Measurements from ENCODE around the gene UBE2C. TPM values are rescaled to one million over a fixed set of nuclear protein-coding genes. Genes with fewer than 3 reads are reported as not detected.

UBE2C gene
- total RNA-seq, 1 experiment from 2014 or later, result 268 TPM

- Histone ChIP-seq H3K23ac (ENCODE audit: insufficient read length, low read depth, low read length) (no peak overlapping the region), H3K23me2 (ENCODE audit: insufficient read length, low read depth, low read length, poor library complexity, severe bottlenecking) (peaks cover 4% of the 10 kb centered on the region), H3T11ph (ENCODE audit: low read length) (no peak overlapping the region), H4K8ac (replicated peaks; ENCODE audit: insufficient read length, low read depth, low read length) (no peak overlapping the region), H3K27me3 (ENCODE audit: insufficient read depth, low read length) (no peaks in the 10 kb centered on the region), H2AFZ (ENCODE audit: low read length) (no peak overlapping the region), H3K79me2 (ENCODE audit: insufficient read depth, low read length) (no peaks in the 10 kb centered on the region), H2BK20ac (ENCODE audit: low read depth, low read length, poor library complexity, severe bottlenecking) (no peak overlapping the region), H2BK5ac (ENCODE audit: insufficient read length, low read length) (no peak overlapping the region), H4K5ac (ENCODE audit: insufficient read length, low read depth, low read length) (no peak overlapping the region), H2BK15ac (ENCODE audit: low read depth, low read length) (no peak overlapping the region), H3K9me3 (ENCODE audit: control insufficient read depth, low read depth, low read length) (no peaks in the 10 kb centered on the region), H3K56ac (ENCODE audit: insufficient read length, low read depth, low read length) (no peak overlapping the region), H2BK12ac (ENCODE audit: insufficient read length, low read depth, low read length) (no peak overlapping the region), H3K18ac (ENCODE audit: insufficient read length, low read depth, low read length) (no peak overlapping the region), H3K79me1 (ENCODE audit: insufficient read depth, low read depth, low read length, poor library complexity, severe bottlenecking) (no peaks in the 10 kb centered on the region), H3K14ac (ENCODE audit: insufficient read depth, low read length) (no peak overlapping the region), H3K4ac (ENCODE audit: low read depth, low read length) (no peak overlapping the region), H3K9ac (ENCODE audit: extremely low read depth, insufficient read length, low read length) (peak overlapping the region; percentile 68), H3K27ac (ENCODE audit: insufficient read length, low read depth, low read length) (no peak overlapping the region), H4K91ac (ENCODE audit: insufficient read length, low read depth, low read length) (no peak overlapping the region), H3K4me1 (ENCODE audit: insufficient read depth, low read length) (peaks cover 5% of the 10 kb centered on the region), H3K4me2 (ENCODE audit: insufficient read depth, insufficient read length, low read length) (peak overlapping the region; percentile 97), H2BK120ac (ENCODE audit: low read depth, low read length, poor library complexity, severe bottlenecking) (no peak overlapping the region), H4K20me1 (ENCODE audit: control insufficient read depth, insufficient read depth, insufficient read length) (no peaks in the 10 kb centered on the region), H2AK5ac (ENCODE audit: insufficient read length, low read length) (no peak overlapping the region)
- H3K27me3 Mint-ChIP-seq (ENCODE audit: low read depth), result peaks cover 3% of the 10 kb centered on the region
- no peak for TF ChIP-seq CTCF (conservative IDR thresholded peaks at IDR 0.05)
- H3K9me3 Mint-ChIP-seq, result no peaks in the 10 kb centered on the region; a peak in 1 of 5 replicates
- H3K4me1 Mint-ChIP-seq, result peaks cover 7 to 11% of the 10 kb centered on the region in 2 experiments
- peak overlapping the region; percentile 85 to 89 for H3K4me3 Mint-ChIP-seq
- no CpG with 5 or more reads among the region's 19 CpGs for WGBS (ENCODE audit: extremely low coverage, insufficient read length, low lambda C conversion rate)
- DNase-seq, result no peak
- peak overlapping the region in 2 of 3 experiments; percentile 78 to 91; a peak in 3 of 7 replicates for H3K27ac Mint-ChIP-seq
- H3K36me3 Mint-ChIP-seq (ENCODE audit: insufficient read depth in 1 of 3, low read depth in 3 of 3), result peaks cover 22 to 39% (median 38%) of the 10 kb centered on the region in 3 experiments; a peak in 6 of 7 replicates
These were observed 19.9 kb upstream of the UBE2C start for GRCh38 chr20:45792317-45793118.
